ENCODE results near the gene WDFY2.
"Not testable (repeated sequence)": the region's sequence is repeated elsewhere in the genome, so short reads cannot be mapped to it uniquely, and the experiment has no call there.

Gene WDFY2

DNA sequence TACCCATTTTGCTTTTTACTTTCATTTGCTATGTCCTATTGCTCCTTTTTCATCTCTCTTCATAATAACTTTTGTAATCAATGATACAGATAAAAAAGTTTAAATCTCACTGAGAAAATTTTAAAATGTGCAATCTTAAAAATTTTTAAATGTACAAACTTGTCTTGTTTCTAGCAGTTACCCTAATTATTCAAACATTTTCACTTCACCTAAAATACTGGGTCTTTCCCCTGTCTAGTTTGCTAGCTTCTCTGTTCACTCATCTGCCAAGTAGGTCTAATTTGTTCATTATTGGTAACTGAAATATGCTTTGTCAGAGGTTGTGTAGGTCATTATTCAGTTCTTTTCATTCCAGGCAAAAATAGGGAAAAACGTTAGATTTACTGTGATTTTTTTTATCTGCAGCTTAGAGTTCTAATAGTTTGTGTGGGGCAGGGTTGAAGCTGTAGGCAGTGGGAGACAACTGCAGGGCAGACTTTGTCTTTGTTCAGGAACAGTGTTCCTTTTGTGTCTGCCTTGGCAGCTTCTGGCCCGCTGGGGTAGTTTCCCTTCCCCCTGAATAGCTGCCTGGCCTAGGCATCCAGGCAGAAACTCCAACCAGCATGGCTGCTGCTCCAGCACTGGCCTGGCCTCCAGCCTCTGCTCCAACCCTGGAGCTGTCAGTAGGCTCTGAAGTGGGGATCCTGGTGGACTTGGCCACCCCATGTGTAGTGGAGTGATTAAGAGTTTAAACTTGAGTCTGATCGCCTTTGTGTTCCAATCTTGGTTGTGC, 48.5 kb downstream of the WDFY2 start:
- DNase-seq (ENCODE audit: low spot score): no peak

DNA sequence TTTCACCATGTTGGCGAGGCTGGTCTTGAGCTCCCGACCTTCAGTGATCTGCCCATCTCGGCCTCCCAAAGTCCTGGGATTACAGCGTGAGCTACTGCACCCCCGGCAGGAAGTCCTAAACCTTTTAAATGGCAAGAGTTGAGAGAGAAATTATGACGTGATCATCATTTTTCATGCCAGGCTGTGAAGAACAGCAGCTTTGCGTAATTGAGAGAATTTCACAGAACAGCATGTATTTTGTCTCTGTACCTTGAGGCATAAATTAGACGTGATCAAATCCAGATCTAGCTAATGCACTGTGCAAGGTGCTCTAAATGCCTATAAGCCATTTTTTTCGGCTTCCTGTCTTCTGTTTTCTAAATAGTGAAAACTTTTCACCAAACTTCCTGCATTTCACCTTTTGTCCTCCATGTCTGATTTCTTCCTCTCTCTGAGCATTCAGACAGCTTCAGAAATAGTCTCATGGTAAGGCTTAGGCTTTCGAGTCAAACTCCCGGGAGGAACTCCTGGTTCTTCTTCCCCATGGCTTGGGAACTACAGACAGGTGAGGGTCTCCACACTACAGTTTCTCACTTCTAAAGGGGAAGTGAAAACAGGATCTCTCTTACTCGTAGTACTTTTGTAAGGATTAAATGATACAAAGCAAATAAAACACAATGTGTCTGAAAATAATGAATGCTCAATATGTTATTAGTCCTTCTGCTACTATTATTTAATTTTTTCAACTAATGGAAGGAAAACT, 51.0 kb downstream of the WDFY2 start:
- DNase-seq (ENCODE audit: low spot score): no peak

DNA sequence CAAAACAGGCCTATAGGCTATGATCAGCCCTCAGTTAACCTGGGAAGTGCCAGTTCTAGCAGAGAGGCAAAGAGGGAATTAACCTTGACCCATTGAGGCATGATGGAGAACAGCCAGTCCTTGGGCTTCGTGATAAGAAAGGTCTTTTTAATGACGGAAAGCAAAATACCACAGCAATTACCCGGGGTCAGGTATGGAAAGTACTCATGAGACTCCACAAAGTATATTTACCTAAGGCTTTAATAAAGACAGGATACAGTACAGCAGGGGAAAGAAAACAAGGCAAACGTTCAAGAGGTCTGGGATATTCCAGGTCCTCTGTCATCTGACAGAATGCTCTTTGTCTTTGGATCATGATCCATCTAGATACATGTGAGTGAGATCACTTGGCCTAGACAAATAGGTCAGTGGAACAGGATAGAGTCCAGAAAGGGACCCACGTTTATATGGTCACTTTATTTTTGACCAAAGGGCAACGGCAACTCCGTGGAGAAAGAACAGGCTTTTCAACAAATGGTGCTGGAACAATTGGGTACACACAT, 52.2 kb downstream of the WDFY2 start:
- DNase-seq (ENCODE audit: low spot score): no peak

- no peak for DNase-seq (ENCODE audit: low spot score)
Measured at GRCh38 chr13:51637852-51638215, 53.6 kb downstream of the WDFY2 start.

DNA sequence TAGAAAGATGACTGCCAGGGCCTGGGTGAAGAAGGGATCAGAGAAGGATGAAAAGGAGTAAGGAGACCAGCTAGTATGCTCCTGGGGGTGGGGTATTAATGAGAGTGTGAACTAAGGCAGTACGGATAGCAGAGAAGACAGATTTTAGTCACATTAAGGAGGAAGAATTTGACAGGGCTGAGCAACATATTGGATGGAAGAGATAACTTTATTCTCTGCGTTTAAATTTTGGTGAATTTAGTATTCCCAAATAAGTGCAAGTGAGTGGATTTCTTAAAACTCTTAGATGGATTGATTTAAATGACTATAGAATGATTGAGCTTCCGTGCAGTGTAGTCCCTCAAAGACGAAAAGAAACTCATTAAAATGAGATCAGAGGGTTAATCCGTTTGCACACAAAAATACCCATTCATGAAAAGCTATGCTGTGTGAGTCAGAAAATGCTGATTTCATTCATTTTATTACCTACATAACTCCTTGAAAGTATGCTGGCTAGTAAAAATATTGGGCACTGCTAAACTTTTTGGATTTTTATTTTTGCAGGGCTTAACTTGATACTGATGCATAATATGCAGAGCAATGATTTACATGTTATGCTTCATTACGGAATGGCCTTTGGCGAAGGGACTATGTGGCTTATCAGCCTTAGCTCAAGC, 54.1 kb downstream of the WDFY2 start:
- DNase-seq (ENCODE audit: low spot score): peak; percentile 31

- no peak for DNase-seq (ENCODE audit: low spot score)
Measured at GRCh38 chr13:51639171-51639570, 54.9 kb downstream of the WDFY2 start.

DNA sequence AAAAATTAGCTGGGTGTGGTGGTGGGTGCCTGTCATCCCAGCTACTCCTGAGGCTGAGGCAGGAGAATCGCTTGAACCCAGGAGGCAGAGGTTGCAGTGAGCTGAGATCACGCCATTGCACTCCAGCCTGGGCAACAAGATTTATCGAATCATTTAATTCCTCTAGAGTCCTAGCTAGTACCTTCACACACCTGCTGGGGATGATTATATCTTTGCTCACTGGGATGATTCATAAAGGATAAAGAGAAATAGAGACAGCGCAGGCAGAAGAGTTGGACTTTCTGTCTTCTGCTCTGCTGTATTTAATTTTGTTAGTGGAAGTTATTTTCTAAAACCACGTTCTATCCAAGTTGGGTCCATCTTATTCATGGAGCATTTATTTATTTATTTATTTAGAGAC, 56.4 kb downstream of the WDFY2 start:
- DNase-seq (ENCODE audit: low spot score): not testable (repeated sequence)

- DNase-seq (ENCODE audit: low spot score): peak; percentile 38
Measured at GRCh38 chr13:51643105-51643881, 59.0 kb downstream of the WDFY2 start.

- DNase-seq (ENCODE audit: low spot score): peak; percentile 81
Measured at GRCh38 chr13:51643882-51644281, 59.6 kb downstream of the WDFY2 start.

DNA sequence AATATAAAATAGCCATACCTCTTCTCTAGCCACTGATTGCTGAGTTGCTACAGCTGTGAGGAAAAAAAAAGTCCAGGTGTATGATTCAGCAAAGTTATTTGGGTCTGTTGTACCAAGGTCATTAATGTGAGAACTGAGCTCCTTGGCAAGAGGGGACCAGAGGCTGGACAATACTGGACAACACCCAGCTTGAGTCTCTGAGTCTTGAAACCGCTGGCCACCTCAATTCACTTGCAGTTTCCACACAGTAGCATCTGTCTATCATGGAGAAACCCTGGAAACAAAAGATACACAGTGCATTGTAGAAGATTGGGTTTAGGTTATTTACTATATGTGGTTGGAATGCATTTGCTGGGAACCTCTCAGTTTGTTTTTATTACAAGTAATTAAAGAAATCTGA, 60.4 kb downstream of the WDFY2 start:
- no peak for DNase-seq (ENCODE audit: low spot score)

DNA sequence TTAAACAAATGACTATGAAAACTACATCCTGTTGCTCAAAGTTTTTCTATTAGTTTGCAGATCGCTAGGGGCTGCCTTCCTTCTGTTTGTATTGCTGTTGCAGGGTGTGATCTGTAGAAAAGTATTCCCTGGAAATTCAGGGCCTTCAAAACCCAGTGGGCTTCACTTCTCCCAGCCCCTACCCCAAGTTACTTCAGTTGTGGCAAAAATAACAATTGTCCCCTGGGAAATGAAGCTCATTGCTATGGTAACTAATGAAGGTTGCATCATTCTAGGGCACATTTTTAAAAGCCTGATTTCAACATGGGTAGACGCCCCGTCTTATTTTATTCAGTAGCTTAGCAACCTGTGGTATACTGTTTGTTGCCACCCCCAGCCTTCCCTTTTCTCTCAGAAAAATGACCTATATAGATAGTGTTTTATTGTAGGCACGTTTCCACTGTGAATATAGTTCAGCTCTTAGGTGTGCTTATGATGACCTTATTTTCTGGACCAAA, 60.9 kb downstream of the WDFY2 start:
- DNase-seq (ENCODE audit: low spot score): no peak

GRCh38 chr13:51645761-51646670, 61.8 kb downstream of the WDFY2 start:
- no peak for DNase-seq (ENCODE audit: low spot score)

- DNase-seq (ENCODE audit: low spot score): peak; percentile 11
Measured at GRCh38 chr13:51647067-51647466, 62.8 kb downstream of the WDFY2 start.

- not testable (repeated sequence) for DNase-seq (ENCODE audit: low spot score)
Measured at GRCh38 chr13:51652193-51652592, 67.9 kb downstream of the WDFY2 start.

DNA sequence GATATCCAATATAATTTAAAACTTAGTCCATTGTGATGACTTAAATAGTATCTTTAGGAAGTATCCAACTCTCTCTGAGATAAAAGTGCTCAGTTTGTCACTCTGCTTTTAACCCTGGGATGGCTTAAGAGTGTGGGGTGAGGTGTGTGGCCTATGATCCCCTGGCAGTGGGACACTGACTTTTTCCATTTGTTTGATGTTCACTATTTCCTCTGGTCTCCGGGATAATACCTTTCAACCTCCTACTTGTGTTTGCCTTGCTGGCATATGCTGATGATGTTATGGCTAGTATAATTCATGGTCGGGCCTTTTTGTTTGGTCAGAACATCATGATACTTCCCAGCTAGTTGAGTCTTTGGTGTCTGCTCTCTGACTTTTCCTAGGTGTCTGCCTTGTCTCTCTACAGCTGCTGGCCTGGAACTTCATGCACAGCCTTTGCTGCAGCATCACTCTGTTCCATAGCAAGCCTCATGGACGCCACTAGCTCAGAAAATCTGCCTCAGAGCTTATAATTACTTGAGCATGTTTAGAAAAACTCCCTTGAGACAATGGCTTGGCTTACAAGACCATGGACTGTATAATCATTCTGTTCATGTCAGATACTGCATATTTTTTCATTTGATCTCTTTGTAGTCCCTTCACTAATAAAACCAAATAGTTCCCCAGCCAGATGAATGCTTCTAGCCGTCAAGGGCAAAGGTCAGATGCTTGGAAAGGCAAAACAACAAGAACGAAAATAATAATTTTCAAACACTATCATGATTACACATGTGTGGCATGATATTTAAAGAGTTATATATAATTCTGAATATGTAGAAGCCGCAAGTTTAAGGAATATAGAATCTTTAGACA, 75.2 kb downstream of the WDFY2 start:
- no peak for DNase-seq (ENCODE audit: low spot score)

- no peak for DNase-seq (ENCODE audit: low spot score)
Measured at GRCh38 chr13:51660813-51661212, 76.6 kb downstream of the WDFY2 start.

- no peak for DNase-seq (ENCODE audit: low spot score)
Measured at GRCh38 chr13:51663973-51664957, 80.0 kb downstream of the WDFY2 start.

- no peak for DNase-seq (ENCODE audit: low spot score)
Measured at GRCh38 chr13:51665456-51665855, 81.2 kb downstream of the WDFY2 start.

GRCh38 chr13:51666374-51666773, 82.1 kb downstream of the WDFY2 start:
- no peak for DNase-seq (ENCODE audit: low spot score)

Measured in RKO (cell line).